ENCODE data around the gene NARF. TPM values are rescaled to one million over a fixed set of nuclear protein-coding genes. Genes with fewer than 3 reads are reported as not detected.
"Not testable (repeated sequence)": the region's sequence is repeated elsewhere in the genome, so short reads cannot be mapped to it uniquely, and the experiment has no call there.

The NARF gene
- total RNA-seq, 1 donor from 2014 or later, result 64.4 TPM

DNA sequence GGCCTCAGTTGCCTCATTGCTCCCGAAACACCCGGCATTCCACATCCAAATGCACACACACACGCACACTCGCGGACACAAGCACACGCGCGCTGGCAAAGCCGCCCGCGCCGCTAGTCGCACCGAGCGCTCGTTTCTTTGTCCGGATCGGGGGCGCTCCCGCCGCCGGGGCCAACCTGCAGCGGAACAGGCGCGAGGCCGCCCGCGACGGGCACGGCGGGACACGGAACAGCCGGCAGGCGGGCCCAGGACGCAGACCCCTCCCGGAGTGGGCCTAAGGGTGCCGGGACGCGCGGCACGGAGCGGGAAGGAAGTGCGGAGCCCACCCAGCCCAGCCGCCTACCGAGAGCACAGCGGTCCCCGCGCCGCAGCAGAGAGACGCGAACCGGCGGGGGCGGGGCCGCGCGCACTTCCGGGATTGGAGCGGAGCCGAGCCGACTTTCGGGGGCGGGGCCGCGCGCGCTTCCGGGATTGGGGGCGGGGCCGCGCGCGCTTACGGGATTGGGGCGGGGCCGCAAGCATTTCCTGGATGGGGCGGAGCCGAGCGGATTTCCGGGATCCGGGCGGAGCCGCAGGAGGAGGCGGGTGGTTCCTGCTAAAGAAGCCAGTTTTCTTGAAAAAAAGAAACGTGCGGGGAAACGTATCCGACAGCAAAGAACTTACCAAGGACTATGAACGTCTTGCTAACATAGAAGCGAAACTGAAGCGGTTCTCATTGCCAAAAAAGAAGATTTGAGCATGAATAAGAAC, 8.0 kb upstream of the NARF start, which contains the start of gene CYBC1:
Gene CYBC1, minus strand, starts transcription at position 396 of the 750 bp plus-strand sequence. CDS start 1,498 bp downstream, outside the sequence.
- Mint-ChIP-seq H3K4me3 (ENCODE audit: unreplicated experiment) (peak within 1 kb of the TSS; percentile 89), H3K36me3 (ENCODE audit: low read depth, unreplicated experiment) (peaks cover 4% of the 10 kb centered on the region), H3K9me3 (ENCODE audit: unreplicated experiment) (no peaks in the 10 kb centered on the region), H3K27me3 (ENCODE audit: low read depth, unreplicated experiment) (no peaks in the 10 kb centered on the region), H3K4me1 (ENCODE audit: low read depth, unreplicated experiment) (peaks cover 2% of the 10 kb centered on the region), H3K27ac (ENCODE audit: unreplicated experiment) (peak within 1 kb of the TSS; percentile 95)
- FAIRE-seq (no peak), DNase-seq (ENCODE audit: low read depth) (peak; percentile 80)
- H2AFZ ChIP-seq (ENCODE audit: low read depth, low read length), result peak within 1 kb of the TSS; percentile 88
- H3K27ac ChIP-seq (ENCODE audit: low read depth, low read length), result peak within 1 kb of the TSS; percentile 63
- H4K20me1 ChIP-seq (ENCODE audit: insufficient read depth, low read length), result peaks cover 6% of the 10 kb centered on the region
- H3K4me3 ChIP-seq (ENCODE audit: insufficient read depth, low read depth, low read length), result peak within 1 kb of the TSS; percentile 84
- no peaks in the 10 kb centered on the region for H3K9me3 ChIP-seq (ENCODE audit: insufficient read depth, low read depth, low read length)
- H3K4me2 ChIP-seq (ENCODE audit: low read length), result peak within 1 kb of the TSS; percentile 83
- H3K9ac ChIP-seq (ENCODE audit: low read length), result peak within 1 kb of the TSS; percentile 87
- no peak for TF ChIP-seq EZH2 (IDR thresholded peaks at IDR 0.05; ENCODE audit: insufficient read depth, low read length)
- TF ChIP-seq, protein P1, sequence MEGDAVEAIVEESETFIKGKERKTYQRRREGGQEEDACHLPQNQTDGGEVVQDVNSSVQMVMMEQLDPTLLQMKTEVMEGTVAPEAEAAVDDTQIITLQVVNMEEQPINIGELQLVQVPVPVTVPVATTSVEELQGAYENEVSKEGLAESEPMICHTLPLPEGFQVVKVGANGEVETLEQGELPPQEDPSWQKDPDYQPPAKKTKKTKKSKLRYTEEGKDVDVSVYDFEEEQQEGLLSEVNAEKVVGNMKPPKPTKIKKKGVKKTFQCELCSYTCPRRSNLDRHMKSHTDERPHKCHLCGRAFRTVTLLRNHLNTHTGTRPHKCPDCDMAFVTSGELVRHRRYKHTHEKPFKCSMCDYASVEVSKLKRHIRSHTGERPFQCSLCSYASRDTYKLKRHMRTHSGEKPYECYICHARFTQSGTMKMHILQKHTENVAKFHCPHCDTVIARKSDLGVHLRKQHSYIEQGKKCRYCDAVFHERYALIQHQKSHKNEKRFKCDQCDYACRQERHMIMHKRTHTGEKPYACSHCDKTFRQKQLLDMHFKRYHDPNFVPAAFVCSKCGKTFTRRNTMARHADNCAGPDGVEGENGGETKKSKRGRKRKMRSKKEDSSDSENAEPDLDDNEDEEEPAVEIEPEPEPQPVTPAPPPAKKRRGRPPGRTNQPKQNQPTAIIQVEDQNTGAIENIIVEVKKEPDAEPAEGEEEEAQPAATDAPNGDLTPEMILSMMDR (IDR thresholded peaks at IDR 0.05; ENCODE audit: insufficient read depth, low read depth, low read length), result no peak
- no peaks in the 10 kb centered on the region for H3K36me3 ChIP-seq (ENCODE audit: insufficient read depth, low read length)
- peaks cover 16% of the 10 kb centered on the region for H3K4me1 ChIP-seq (ENCODE audit: insufficient read depth, low read length)
- H3K79me2 ChIP-seq (ENCODE audit: insufficient read depth, low read length), result peaks cover 19% of the 10 kb centered on the region
- no peaks in the 10 kb centered on the region for H3K27me3 ChIP-seq (ENCODE audit: insufficient read depth, low read length)

DNA sequence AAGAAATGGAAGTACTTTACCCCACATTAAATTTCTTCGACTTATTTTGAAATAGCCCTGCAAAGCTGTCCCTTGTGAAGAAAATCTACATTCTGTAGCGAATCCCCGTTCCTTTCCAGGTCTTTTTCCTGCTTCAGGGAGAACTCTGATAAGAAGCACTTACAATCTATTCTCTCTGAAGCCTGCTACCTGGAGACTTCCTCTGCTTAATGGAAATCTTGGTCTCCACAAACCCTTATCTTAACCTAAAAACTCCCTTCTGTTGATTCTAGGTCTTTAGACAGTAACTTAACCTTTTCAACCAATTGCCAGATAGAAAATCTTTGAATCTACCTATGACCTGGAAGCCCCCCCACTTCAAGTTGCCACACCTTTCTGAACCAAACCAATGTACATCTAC, 6.4 kb upstream of the NARF start:
- Histone ChIP-seq H3K27ac (ENCODE audit: low read depth, low read length) (no peak overlapping the region), H3K9ac (ENCODE audit: low read length) (no peak overlapping the region), H3K4me1 (ENCODE audit: insufficient read depth, low read length) (peaks cover 12% of the 10 kb centered on the region), H4K20me1 (ENCODE audit: insufficient read depth, low read length) (no peaks in the 10 kb centered on the region), H3K27me3 (ENCODE audit: insufficient read depth, low read length) (no peaks in the 10 kb centered on the region), H2AFZ (ENCODE audit: low read depth, low read length) (no peak overlapping the region), H3K4me3 (ENCODE audit: insufficient read depth, low read depth, low read length) (no peak overlapping the region), H3K9me3 (ENCODE audit: insufficient read depth, low read depth, low read length) (no peaks in the 10 kb centered on the region), H3K79me2 (ENCODE audit: insufficient read depth, low read length) (peaks cover 19% of the 10 kb centered on the region), H3K36me3 (ENCODE audit: insufficient read depth, low read length) (no peaks in the 10 kb centered on the region), H3K4me2 (ENCODE audit: low read length) (no peak overlapping the region)
- H3K27me3 Mint-ChIP-seq (ENCODE audit: low read depth, unreplicated experiment), result no peaks in the 10 kb centered on the region
- H3K9me3 Mint-ChIP-seq (ENCODE audit: unreplicated experiment), result no peaks in the 10 kb centered on the region
- H3K27ac Mint-ChIP-seq (ENCODE audit: unreplicated experiment), result no peak overlapping the region
- H3K4me1 Mint-ChIP-seq (ENCODE audit: low read depth, unreplicated experiment), result peaks cover 4% of the 10 kb centered on the region
- FAIRE-seq, result no peak
- peak overlapping the region; percentile 68 for H3K4me3 Mint-ChIP-seq (ENCODE audit: unreplicated experiment)
- DNase-seq (ENCODE audit: low read depth), result no peak
- TF ChIP-seq EZH2 (IDR thresholded peaks at IDR 0.05; ENCODE audit: insufficient read depth, low read length), result no peak
- TF ChIP-seq, protein P1 (IDR thresholded peaks at IDR 0.05; ENCODE audit: insufficient read depth, low read depth, low read length), result no peak
- peaks cover 5% of the 10 kb centered on the region for H3K36me3 Mint-ChIP-seq (ENCODE audit: low read depth, unreplicated experiment)

DNA sequence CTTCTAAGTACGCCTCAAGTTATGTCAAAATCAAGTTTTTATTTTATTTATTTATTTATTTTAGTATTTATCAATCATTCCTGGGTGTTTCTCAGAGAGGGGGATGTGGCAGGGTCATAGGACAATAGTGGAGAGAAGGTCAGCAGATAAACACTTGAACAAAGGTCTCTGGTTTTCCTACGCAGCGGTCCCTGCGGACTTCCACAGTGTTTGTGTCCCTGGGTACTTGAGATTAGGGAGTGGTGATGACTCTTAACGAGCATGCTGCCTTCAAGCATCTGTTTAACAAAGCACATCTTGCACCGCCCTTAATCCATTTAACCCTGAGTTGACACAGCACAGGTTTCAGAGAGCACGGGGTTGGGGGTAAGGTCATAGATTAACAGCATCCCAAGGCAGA, 5.4 kb upstream of the NARF start:
- not testable (repeated sequence) for H4K20me1 ChIP-seq (ENCODE audit: insufficient read depth, low read length); H3K9ac ChIP-seq (ENCODE audit: low read length); H3K9me3 Mint-ChIP-seq (ENCODE audit: unreplicated experiment); H3K27me3 Mint-ChIP-seq (ENCODE audit: low read depth, unreplicated experiment); H3K36me3 Mint-ChIP-seq (ENCODE audit: low read depth, unreplicated experiment); H3K9me3 ChIP-seq (ENCODE audit: insufficient read depth, low read depth, low read length); FAIRE-seq; H3K4me3 ChIP-seq (ENCODE audit: insufficient read depth, low read depth, low read length); H3K27me3 ChIP-seq (ENCODE audit: insufficient read depth, low read length); H3K27ac ChIP-seq (ENCODE audit: low read depth, low read length); H3K36me3 ChIP-seq (ENCODE audit: insufficient read depth, low read length); H3K4me2 ChIP-seq (ENCODE audit: low read length); H3K4me3 Mint-ChIP-seq (ENCODE audit: unreplicated experiment); H2AFZ ChIP-seq (ENCODE audit: low read depth, low read length); DNase-seq (ENCODE audit: low read depth)
- H3K4me1 Mint-ChIP-seq (ENCODE audit: low read depth, unreplicated experiment), result peaks cover 11% of the 10 kb centered on the region
- Histone ChIP-seq H3K79me2 (ENCODE audit: insufficient read depth, low read length) (peaks cover 19% of the 10 kb centered on the region), H3K4me1 (ENCODE audit: insufficient read depth, low read length) (peaks cover 19% of the 10 kb centered on the region)
- H3K27ac Mint-ChIP-seq (ENCODE audit: unreplicated experiment), result peak overlapping the region; percentile 18

DNA sequence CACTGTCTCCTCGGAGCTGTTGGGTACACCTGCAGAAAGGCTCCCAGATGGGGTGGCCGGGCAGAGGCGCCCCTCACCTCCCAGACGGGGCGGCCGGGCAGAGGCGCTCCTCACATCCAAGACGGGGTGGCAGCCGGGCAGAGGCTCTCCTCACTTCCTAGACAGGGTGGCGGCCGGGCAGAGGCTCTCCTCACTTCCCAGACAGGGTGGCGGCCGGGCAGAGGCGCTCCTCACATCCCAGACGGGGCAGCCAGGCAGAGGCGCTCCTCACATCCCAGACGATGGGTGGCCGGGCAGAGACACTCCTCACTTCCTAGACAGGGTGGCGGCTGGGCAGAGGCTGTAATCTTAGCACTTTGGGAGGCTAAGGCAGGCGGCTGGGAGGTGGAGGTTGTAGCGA, 4.8 kb upstream of the NARF start:
- H3K9me3 ChIP-seq (ENCODE audit: insufficient read depth, low read depth, low read length); H3K27ac ChIP-seq (ENCODE audit: low read depth, low read length); DNase-seq (ENCODE audit: low read depth); H3K4me2 ChIP-seq (ENCODE audit: low read length); H4K20me1 ChIP-seq (ENCODE audit: insufficient read depth, low read length); H3K4me3 Mint-ChIP-seq (ENCODE audit: unreplicated experiment); H3K4me3 ChIP-seq (ENCODE audit: insufficient read depth, low read depth, low read length); H3K36me3 ChIP-seq (ENCODE audit: insufficient read depth, low read length); H3K27ac Mint-ChIP-seq (ENCODE audit: unreplicated experiment); H3K9ac ChIP-seq (ENCODE audit: low read length); FAIRE-seq; H3K36me3 Mint-ChIP-seq (ENCODE audit: low read depth, unreplicated experiment); H3K27me3 Mint-ChIP-seq (ENCODE audit: low read depth, unreplicated experiment); H3K9me3 Mint-ChIP-seq (ENCODE audit: unreplicated experiment); H3K27me3 ChIP-seq (ENCODE audit: insufficient read depth, low read length); H2AFZ ChIP-seq (ENCODE audit: low read depth, low read length): not testable (repeated sequence)
- H3K79me2 ChIP-seq (ENCODE audit: insufficient read depth, low read length), result peaks cover 20% of the 10 kb centered on the region
- H3K4me1 ChIP-seq (ENCODE audit: insufficient read depth, low read length), result peaks cover 19% of the 10 kb centered on the region
- peaks cover 11% of the 10 kb centered on the region for H3K4me1 Mint-ChIP-seq (ENCODE audit: low read depth, unreplicated experiment)
